Tibial nerve (tissue), 4 donors: ENCODE results near the gene ALK.

Experiments
- EP300 ChIP-seq, 2 donors: sonication (generic); formaldehyde crosslinking; IDR thresholded peaks; one replicate each; pipeline ENCODE4 v1.6.1; 2017; ENCODE audit warnings: antibody characterized with exemption in 2 of 2, mild to moderate bottlenecking in 1 of 2
- POLR2A ChIP-seq, 2 donors: fragments of 450-650 bp; IDR thresholded peaks; one replicate each; pipeline ENCODE4 v1.6.1; 2017; ENCODE audit warnings: antibody characterized with exemption in 2 of 2, mild to moderate bottlenecking in 2 of 2, moderate library complexity in 2 of 2
- TF ChIP-seq, protein P1 (sequence below), 5 experiments: fragments of 200-600 bp in 3 of 5; fragments of 450-650 bp in 2 of 5; sonication (generic) in 3 of 5; IDR thresholded peaks; one replicate each; pipeline ENCODE4 v1.5.1; 2016 to 2019; ENCODE audit warnings: antibody characterized with exemption in 5 of 5, mild to moderate bottlenecking in 3 of 5, moderate library complexity in 2 of 5

GRCh38 chr2:29816651-29817050 lies 104.7 kb downstream of the ALK start:
- TF ChIP-seq, protein P1, sequence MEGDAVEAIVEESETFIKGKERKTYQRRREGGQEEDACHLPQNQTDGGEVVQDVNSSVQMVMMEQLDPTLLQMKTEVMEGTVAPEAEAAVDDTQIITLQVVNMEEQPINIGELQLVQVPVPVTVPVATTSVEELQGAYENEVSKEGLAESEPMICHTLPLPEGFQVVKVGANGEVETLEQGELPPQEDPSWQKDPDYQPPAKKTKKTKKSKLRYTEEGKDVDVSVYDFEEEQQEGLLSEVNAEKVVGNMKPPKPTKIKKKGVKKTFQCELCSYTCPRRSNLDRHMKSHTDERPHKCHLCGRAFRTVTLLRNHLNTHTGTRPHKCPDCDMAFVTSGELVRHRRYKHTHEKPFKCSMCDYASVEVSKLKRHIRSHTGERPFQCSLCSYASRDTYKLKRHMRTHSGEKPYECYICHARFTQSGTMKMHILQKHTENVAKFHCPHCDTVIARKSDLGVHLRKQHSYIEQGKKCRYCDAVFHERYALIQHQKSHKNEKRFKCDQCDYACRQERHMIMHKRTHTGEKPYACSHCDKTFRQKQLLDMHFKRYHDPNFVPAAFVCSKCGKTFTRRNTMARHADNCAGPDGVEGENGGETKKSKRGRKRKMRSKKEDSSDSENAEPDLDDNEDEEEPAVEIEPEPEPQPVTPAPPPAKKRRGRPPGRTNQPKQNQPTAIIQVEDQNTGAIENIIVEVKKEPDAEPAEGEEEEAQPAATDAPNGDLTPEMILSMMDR (IDR thresholded peaks at IDR 0.05): no peak
- TF ChIP-seq POLR2A (IDR thresholded peaks at IDR 0.05) (no peak), EP300 (IDR thresholded peaks at IDR 0.05) (no peak)
